GM12878 (cell line): ENCODE measurements around the gene ASPG. TPM values are rescaled to one million over a fixed set of nuclear protein-coding genes. Genes with fewer than 3 reads are reported as not detected.

Source experiments
- ATAC-seq: fragments of 200-7000 bp; cut with Tn5 transposase; 3 replicates; pipeline ENCODE4 v1.9.1; 2020; ENCODE audit warnings: mild to moderate bottlenecking, moderate library complexity
- BruUV-seq: library from RNA; stranded (reverse); fragments of 400-500 nt; replicated peaks from 2 replicates; lab custom pipeline; 2021; lab: Mats Ljungman, UMichigan
- CTCF ChIA-PET: fragments of 300-600 bp; sonication (Branson Sonifier 250); formaldehyde crosslinking; extraction: SDS; loops from one replicate; lab custom pipeline; 2021; ENCODE audit warnings: inconsistent platforms; lab: Yijun Ruan, JAX
- POLR2A ChIA-PET: fragments of 350-600 bp; formaldehyde crosslinking; extraction: SDS; loops from one replicate; lab custom pipeline; 2021; ENCODE audit warnings: inconsistent platforms; lab: Charles Lee
- RAD21 ChIA-PET: fragments of 300-600 bp; sonication (Branson Sonifier 250); formaldehyde crosslinking; loops from one replicate; lab custom pipeline; 2023; ENCODE audit warnings: antibody characterized with exemption; ENCODE audit not compliant: unreplicated experiment; lab: Charles Lee
- SMC1A ChIA-PET: fragments of 300-600 bp; sonication (Branson Sonifier 250); formaldehyde crosslinking; loops from one replicate; lab custom pipeline; 2023; ENCODE audit not compliant: unreplicated experiment, uncharacterized antibody; lab: Charles Lee
- DNase-seq: peaks from one replicate; pipeline ENCODE4 v3.0.0-alpha.2; 2011; ENCODE audit warnings: low read depth, low spot score
- FAIRE-seq: peaks from 3 replicates; lab custom pipeline; 2011; peaks lifted over from hg19 to GRCh38; lab: Jason Lieb, UNC
- H2AFZ ChIP-seq: 2 replicates; pipeline ENCODE4 v1.6.0; 2011; ENCODE audit warnings: low read depth, low read length, control low read depth; ENCODE audit not compliant: control insufficient read depth
- H3K27ac ChIP-seq: 2 replicates; pipeline ENCODE4 v1.5.1; 2011; ENCODE audit warnings: control low read depth; ENCODE audit not compliant: control insufficient read depth, insufficient read depth
- H3K27me3 ChIP-seq, 2 experiments: replicated peaks in 1 of 2; 2 replicates each; pipeline versions ENCODE4 v1.6.0 to v1.6.1; 2011; ENCODE audit warnings: low read length in 1 of 2; ENCODE audit not compliant: control insufficient read depth in 2 of 2, insufficient read depth in 2 of 2
- H3K36me3 ChIP-seq, 2 experiments: 2 replicates each; pipeline ENCODE4 v1.5.1; 2011; ENCODE audit warnings: low read length in 1 of 2; ENCODE audit not compliant: control insufficient read depth in 2 of 2, insufficient read depth in 2 of 2
- H3K4me1 ChIP-seq: 2 replicates; pipeline ENCODE4 v1.6.1; 2011; ENCODE audit warnings: mild to moderate bottlenecking, low read length, moderate library complexity, mixed read lengths; ENCODE audit not compliant: control insufficient read depth, insufficient read depth
- H3K4me2 ChIP-seq: 2 replicates; pipeline ENCODE4 v1.6.0; 2011; ENCODE audit warnings: control low read depth; ENCODE audit not compliant: control insufficient read depth, insufficient read depth
- H3K4me3 ChIP-seq: fragments of 200-600 bp; sonication (generic); 2 replicates; pipeline ENCODE4 v1.5.1; 2016
- H3K79me2 ChIP-seq: 2 replicates; pipeline ENCODE4 v1.6.0; 2011; ENCODE audit warnings: low read length; ENCODE audit not compliant: control insufficient read depth, insufficient read depth
- H3K9ac ChIP-seq: 2 replicates; pipeline ENCODE4 v1.8.0; 2011; ENCODE audit warnings: low read length, control low read depth, mixed read lengths; ENCODE audit not compliant: control insufficient read depth, insufficient read depth
- H3K9me3 ChIP-seq: replicated peaks from 3 replicates; pipeline ENCODE4 v1.5.1; 2011; ENCODE audit warnings: mild to moderate bottlenecking, low read length; ENCODE audit not compliant: control insufficient read depth, insufficient read depth
- H4K20me1 ChIP-seq: 2 replicates; pipeline ENCODE4 v1.6.0; 2011; ENCODE audit not compliant: control insufficient read depth, insufficient read depth
- MLLT1 ChIP-seq: fragments of 450-650 bp; IDR thresholded peaks from 2 replicates; pipeline ENCODE4 v1.6.1; 2016; ENCODE audit warnings: mild to moderate bottlenecking
- MTA3 ChIP-seq: IDR thresholded peaks from 2 replicates; pipeline ENCODE4 v1.6.1; 2012; ENCODE audit warnings: low read length, inconsistent platforms, borderline replicate concordance
- MYC ChIP-seq: IDR thresholded peaks from 2 replicates; pipeline ENCODE4 v1.6.1; 2011; ENCODE audit warnings: mild to moderate bottlenecking, low read length, moderate library complexity, inconsistent platforms; ENCODE audit not compliant: insufficient read depth, insufficient replicate concordance, insufficient read length, severe bottlenecking
- PKNOX1 ChIP-seq: fragments of 450-650 bp; IDR thresholded peaks from 2 replicates; pipeline ENCODE4 v1.6.1; 2016; ENCODE audit warnings: mild to moderate bottlenecking
- RAD21 ChIP-seq: IDR thresholded peaks from 2 replicates; pipeline ENCODE4 v1.6.1; 2011; ENCODE audit warnings: mild to moderate bottlenecking, low read depth, low read length, moderate library complexity; ENCODE audit not compliant: insufficient read depth
- SIN3A ChIP-seq: IDR thresholded peaks from 2 replicates; pipeline ENCODE4 v1.6.1; 2012; ENCODE audit warnings: low read depth, low read length, improper control_type of control experiment
- TCF12 ChIP-seq: IDR thresholded peaks from 2 replicates; pipeline ENCODE4 v1.6.1; 2011; ENCODE audit warnings: low read depth, mild to moderate bottlenecking, low read length
- TCF7 ChIP-seq: IDR thresholded peaks from 2 replicates; pipeline ENCODE4 v1.6.1; 2014; ENCODE audit warnings: antibody characterized with exemption, borderline replicate concordance
- ZBTB33 ChIP-seq: fragments of 450-650 bp; IDR thresholded peaks from 2 replicates; pipeline ENCODE4 v1.6.1; 2017; ENCODE audit warnings: mild to moderate bottlenecking
- ZNF592 ChIP-seq: fragments of 450-650 bp; IDR thresholded peaks from 2 replicates; pipeline ENCODE4 v1.6.1; 2017; ENCODE audit warnings: mild to moderate bottlenecking, moderate library complexity
- WGBS: methylation state at CpG from one replicate; pipeline ENCODE4 v1.1.6; 2016; ENCODE audit warnings: low lambda C conversion rate; ENCODE audit not compliant: insufficient replicate concordance, insufficient coverage; ENCODE audit errors: missing lambda C conversion rate; 5-methylcytosine and 5-hydroxymethylcytosine counted together
- in situ Hi-C: fragments of 300-500 bp; cut with MboI; formaldehyde crosslinking; loops from 9 replicates; pipeline ENCODE4 v1.14.3; 2018; ENCODE audit warnings: mixed read lengths
- intact Hi-C: fragments of 100-400 bp; cut with micrococcal nuclease; formaldehyde crosslinking; loops from one replicate; pipeline ENCODE4 v1.14.2; 2022; ENCODE audit not compliant: unreplicated experiment
- polyA plus RNA-seq, 11 experiments: library from polyadenylated mRNA; depleted of rRNA in 4 of 11; unstranded in 6 of 11; stranded (reverse) in 5 of 11; fragments of >200 nt; fragmentation: Nextera tagmentation in 4 of 11; fragmentation: Illumina TruSeq in 1 of 11; extraction: Ambion mirVana in 4 of 11; extraction: Trizol in 1 of 11; gene quantifications; 1 replicate in 1 of 11; 2 replicates in 10 of 11; pipeline versions ENCODE4 v1.2.1 to v1.2.3, GENCODE V29; 2011 to 2016; ENCODE audit warnings: inconsistent platforms in 2 of 11, missing spikeins in 2 of 11, low read depth in 1 of 11
- total RNA-seq, 4 experiments: library from RNA; depleted of rRNA in 3 of 4; stranded (reverse); fragments of >200 nt in 3 of 4; fragmentation: Illumina TruSeq in 1 of 4; extraction: Trizol in 1 of 4; gene quantifications; 2 replicates each; pipeline versions ENCODE4 v1.2.1 to v1.2.3, GENCODE V29; 2013 to 2021

The ASPG gene
- total and polyA plus RNA-seq, 10 of the 15 experiments (the other 5 are each of a cell fraction or from before 2014, with no cell fraction given) = not detected

- TF ChIP-seq ZBTB33 (no peak), MTA3 (no peak), PKNOX1 (no peak)
These were observed 29.7 kb downstream of the ASPG start (continued) for GRCh38 chr14:104115131-104115600.

- 83% methylated on average over 8 of the region's 9 CpGs for WGBS
- RAD21 ChIA-PET = no interaction called here
- ATAC-seq = no peak
- no peak for TF ChIP-seq RAD21
- no peak for TF ChIP-seq SIN3A
- TF ChIP-seq TCF7 = no peak
- TF ChIP-seq ZNF592 = no peak
- TF ChIP-seq TCF12 = no peak
- no peak for TF ChIP-seq MYC
- TF ChIP-seq MLLT1 = no peak
These were observed 30.3 kb downstream of the ASPG start for GRCh38 chr14:104115691-104116287.

More at GRCh38 chr14:104115691-104116287, 30.3 kb downstream of the ASPG start:
- Histone ChIP-seq H3K4me1 (no peaks in the 10 kb centered on the region), H3K9ac (no peak overlapping the region), H3K9me3 (no peaks in the 10 kb centered on the region), H3K4me3 (no peak overlapping the region), H3K27me3 (no peaks in the 10 kb centered on the region; a peak in 1 of 4 replicates), H2AFZ (no peak overlapping the region), H4K20me1 (no peaks in the 10 kb centered on the region), H3K79me2 (no peaks in the 10 kb centered on the region), H3K4me2 (no peak overlapping the region), H3K27ac (no peak overlapping the region), H3K36me3 (no peaks in the 10 kb centered on the region)
- intact Hi-C loops (no loop called here), in situ Hi-C loops (no loop called here)
- no peak for DNase-seq
- ChIA-PET SMC1A (no interaction called here), POLR2A (no interaction called here), CTCF (no interaction called here)
- FAIRE-seq = no peak
- no TSS peak for BruUV-seq
